ENCODE data around the gene LMNTD2. TPM values are rescaled to one million over a fixed set of nuclear protein-coding genes. Genes with fewer than 3 reads are reported as not detected.

Gene LMNTD2
- total and polyA plus RNA-seq, 2 of the 13 experiments (the other 11 are each of a cell fraction or from before 2014, with no cell fraction given): 1.1 to 3.1 TPM

GRCh38 chr11:556662-557256 lies 3.8 kb downstream of the LMNTD2 start:
- Histone ChIP-seq H3K27ac (ENCODE audit: extremely low read length, insufficient read depth, low read length) (no peak overlapping the region), H3K9ac (ENCODE audit: insufficient read depth, low read depth, low read length) (no peak overlapping the region), H3K9me3 (ENCODE audit: low read length) (no peaks in the 10 kb centered on the region), H3K4me2 (ENCODE audit: low read depth, low read length) (peak overlapping the region; percentile 51), H4K20me1 (ENCODE audit: insufficient read depth, low read length) (no peaks in the 10 kb centered on the region), H3K4me1 (ENCODE audit: insufficient read depth, low read length) (peaks cover 75% of the 10 kb centered on the region), H3K36me3 (replicated peaks in 1 of 2; ENCODE audit: control insufficient read depth in 1 of 2, insufficient read depth in 2 of 2, low read length in 2 of 2) (no peaks in the 10 kb centered on the region), H3K4me3 (replicated peaks in 1 of 3; ENCODE audit: insufficient read depth in 1 of 3, low read depth in 2 of 3, low read length in 3 of 3) (peak overlapping the region in 1 of 3 experiments; percentile 56; a peak in 3 of 6 replicates), H2AFZ (ENCODE audit: low read length) (no peak overlapping the region), H3K79me2 (ENCODE audit: insufficient read depth, low read length) (peaks cover 3% of the 10 kb centered on the region), H3K27me3 (ENCODE audit: control insufficient read depth in 1 of 2, insufficient read depth in 2 of 2, low read length in 2 of 2) (peaks cover 4 to 7% of the 10 kb centered on the region in 2 experiments; a peak in 2 of 5 replicates)
- FAIRE-seq (no peak), DNase-seq (ENCODE audit: low spot score) (no peak), ATAC-seq (no peak)
- no TSS peak for BruUV-seq (replicated peaks)
- WGBS (ENCODE audit: low lambda C conversion rate): no CpG with 5 or more reads among the region's 22 CpGs
- in situ Hi-C loops (cut with HindIII; ENCODE audit: extremely low pct_ligation_motif_present, low pct_unique_long_range_greater_than_20kb): loop anchor here (5.0 to 10.0 kb wide), 2 partner anchors 41 to 68 kb away; partner anchors contain the start of genes CDHR5 and SCT
- CTCF ChIA-PET (ENCODE audit: low intra/inter-chr PET ratio, low total read pairs): no interaction called here
- POLR2A ChIA-PET: interaction anchor here (1.1 to 2.1 kb wide), 2 partner anchors 19 to 149 kb away, joined by 5 to 9 read pairs; partner anchors contain the start of genes EPS8L2 and PHRF1
- intact Hi-C loops (cut with micrococcal nuclease; ENCODE audit: unreplicated experiment): loop anchor here (10.0 kb wide), 1 partner anchor 58 kb away; the partner anchor contains the start of gene IRF7
- TF ChIP-seq HBP1 (CRISPR knock-in tag; IDR thresholded peaks at IDR 0.05; ENCODE audit: low read depth): no peak
- no peak for TF ChIP-seq ATF5 (CRISPR knock-in tag; IDR thresholded peaks at IDR 0.05; ENCODE audit: low read depth)
- peak; percentile 19; the same call in 1 of the 2 replicates for TF ChIP-seq ZFP91 (CRISPR knock-in tag; IDR thresholded peaks at IDR 0.05; ENCODE audit: borderline replicate concordance)
- no peak for TF ChIP-seq MAZ (IDR thresholded peaks at IDR 0.05; ENCODE audit: borderline replicate concordance, low read depth, low read length)
- 0 out of 2 replicates have a peak, but pooled peaks have one; percentile 16 for TF ChIP-seq MAZ (CRISPR knock-in tag; IDR thresholded peaks at IDR 0.05; ENCODE audit: low read depth)
- no peak for TF ChIP-seq MATR3 (CRISPR knock-in tag; IDR thresholded peaks at IDR 0.05)
- no peak for TF ChIP-seq ASH2L (IDR thresholded peaks at IDR 0.05; ENCODE audit: insufficient read length, low read depth, low read length)
- no peak for TF ChIP-seq ZNF558 (CRISPR knock-in tag; IDR thresholded peaks at IDR 0.05; ENCODE audit: borderline replicate concordance)
- no peak for TF ChIP-seq EHMT2 (IDR thresholded peaks at IDR 0.05; ENCODE audit: borderline replicate concordance, low read depth, low read length)
- no peak for TF ChIP-seq ZNF232 (CRISPR knock-in tag; IDR thresholded peaks at IDR 0.05; ENCODE audit: borderline replicate concordance)
- 0 out of 2 replicates have a peak, but pooled peaks have one; percentile 23 for TF ChIP-seq ZNF501 (CRISPR knock-in tag; IDR thresholded peaks at IDR 0.05)
- no peak for TF ChIP-seq BCLAF1 (IDR thresholded peaks at IDR 0.05)

All from HepG2 (cell line).